Measurements from ENCODE around the gene RASGRP3.

DNA sequence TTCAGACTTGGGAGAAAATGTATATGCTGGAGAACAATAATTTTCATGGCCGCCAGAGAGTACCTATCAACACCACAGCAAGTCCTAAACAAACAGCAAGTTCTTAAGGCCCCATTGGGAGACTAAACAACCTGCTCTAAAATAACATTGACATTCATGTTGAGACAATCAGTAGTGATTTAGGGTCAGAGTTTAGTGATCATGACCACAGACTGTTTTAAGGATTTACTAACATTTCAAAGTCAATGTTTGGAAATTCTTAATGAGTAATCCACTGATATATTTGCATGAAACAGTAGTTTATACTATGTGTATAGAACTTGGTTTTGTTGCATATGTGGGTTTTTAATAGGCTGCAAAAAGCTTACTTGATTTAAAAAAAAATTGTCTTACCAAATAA is 34.7 kb downstream of the RASGRP3 start:
- no peak for TF ChIP-seq EZH2 (IDR thresholded peaks at IDR 0.05; ENCODE audit: borderline replicate concordance, low read depth, low read length, poor library complexity, severe bottlenecking)
- TF ChIP-seq, protein P1, sequence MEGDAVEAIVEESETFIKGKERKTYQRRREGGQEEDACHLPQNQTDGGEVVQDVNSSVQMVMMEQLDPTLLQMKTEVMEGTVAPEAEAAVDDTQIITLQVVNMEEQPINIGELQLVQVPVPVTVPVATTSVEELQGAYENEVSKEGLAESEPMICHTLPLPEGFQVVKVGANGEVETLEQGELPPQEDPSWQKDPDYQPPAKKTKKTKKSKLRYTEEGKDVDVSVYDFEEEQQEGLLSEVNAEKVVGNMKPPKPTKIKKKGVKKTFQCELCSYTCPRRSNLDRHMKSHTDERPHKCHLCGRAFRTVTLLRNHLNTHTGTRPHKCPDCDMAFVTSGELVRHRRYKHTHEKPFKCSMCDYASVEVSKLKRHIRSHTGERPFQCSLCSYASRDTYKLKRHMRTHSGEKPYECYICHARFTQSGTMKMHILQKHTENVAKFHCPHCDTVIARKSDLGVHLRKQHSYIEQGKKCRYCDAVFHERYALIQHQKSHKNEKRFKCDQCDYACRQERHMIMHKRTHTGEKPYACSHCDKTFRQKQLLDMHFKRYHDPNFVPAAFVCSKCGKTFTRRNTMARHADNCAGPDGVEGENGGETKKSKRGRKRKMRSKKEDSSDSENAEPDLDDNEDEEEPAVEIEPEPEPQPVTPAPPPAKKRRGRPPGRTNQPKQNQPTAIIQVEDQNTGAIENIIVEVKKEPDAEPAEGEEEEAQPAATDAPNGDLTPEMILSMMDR (conservative IDR thresholded peaks at IDR 0.05; ENCODE audit: low read depth, low read length), result no peak
